Dermis blood vessel endothelial cell (primary cell): ENCODE data around the gene PCDH15. TPM values are rescaled to one million over a fixed set of nuclear protein-coding genes. Genes with fewer than 3 reads are reported as not detected.

ENCODE experiments used
- DNase-seq: peaks from one replicate; pipeline ENCODE4 v3.0.0; 2010
- total RNA-seq: library from RNA; depleted of rRNA; stranded (reverse); fragments of >200 nt; gene quantifications from 2 replicates; pipeline ENCODE4 v1.2.3, GENCODE V29; 2014

PCDH15 gene
- total RNA-seq, 1 donor from 2014 or later: not detected

GRCh38 chr10:53839440-53840039 lies 961.5 kb downstream of the PCDH15 start:
- peak; percentile 20 for DNase-seq

GRCh38 chr10:53836638-53837037 lies 964.4 kb downstream of the PCDH15 start:
- DNase-seq: no peak

GRCh38 chr10:53833908-53834307 lies 967.1 kb downstream of the PCDH15 start:
- no peak for DNase-seq

- DNase-seq: no peak
Measured at GRCh38 chr10:53827261-53827660, 973.8 kb downstream of the PCDH15 start.

GRCh38 chr10:53808677-53809372 lies 992.2 kb downstream of the PCDH15 start:
- DNase-seq: no peak

GRCh38 chr10:53786236-53786900 lies 1014.7 kb downstream of the PCDH15 start:
- DNase-seq: no peak

GRCh38 chr10:53771701-53772100 lies 1029.3 kb downstream of the PCDH15 start:
- DNase-seq: no peak

GRCh38 chr10:53770903-53771302 lies 1030.1 kb downstream of the PCDH15 start:
- no peak for DNase-seq

GRCh38 chr10:53765311-53765710 lies 1035.7 kb downstream of the PCDH15 start:
- no peak for DNase-seq

- DNase-seq: no peak
Measured at GRCh38 chr10:53754596-53755250, 1046.3 kb downstream of the PCDH15 start.
